Smooth muscle cell (in vitro differentiated cells): ENCODE data around the gene TGFBR1. TPM values are rescaled to one million over a fixed set of nuclear protein-coding genes. Genes with fewer than 3 reads are reported as not detected.

Experiments used
- DNase-seq: peaks from one replicate; lab custom pipeline; 2025; ENCODE audit not compliant: unreplicated experiment; lab: John Stamatoyannopoulos, UW
- H2AFZ ChIP-seq: fragments of 200-600 bp; sonication (generic); 2 replicates; pipeline ENCODE4 v1.6.0; 2016; ENCODE audit warnings: antibody characterized with exemption, low read depth, mild to moderate bottlenecking
- H3F3A ChIP-seq: fragments of 200-600 bp; sonication (generic); 2 replicates; pipeline ENCODE4 v1.6.0; 2017; ENCODE audit warnings: antibody characterized with exemption, low read depth
- H3K27ac ChIP-seq: fragments of 200-600 bp; sonication (generic); 2 replicates; pipeline ENCODE4 v1.5.1; 2016; ENCODE audit warnings: low read depth, mild to moderate bottlenecking
- H3K27me3 ChIP-seq: fragments of 200-600 bp; sonication (generic); 2 replicates; pipeline ENCODE4 v1.6.1; 2016; ENCODE audit warnings: low read depth, mild to moderate bottlenecking
- H3K36me3 ChIP-seq: fragments of 200-600 bp; sonication (generic); 2 replicates; pipeline ENCODE4 v1.5.1; 2016; ENCODE audit warnings: low read depth
- H3K4me1 ChIP-seq: fragments of 200-600 bp; sonication (generic); 2 replicates; pipeline ENCODE4 v1.5.1; 2016; ENCODE audit warnings: low read depth
- H3K4me2 ChIP-seq: fragments of 200-600 bp; sonication (generic); 2 replicates; pipeline ENCODE4 v1.6.0; 2016; ENCODE audit warnings: mild to moderate bottlenecking
- H3K4me3 ChIP-seq: fragments of 200-600 bp; sonication (generic); 2 replicates; pipeline ENCODE4 v1.5.1; 2016; ENCODE audit warnings: mild to moderate bottlenecking
- H3K79me2 ChIP-seq: fragments of 200-600 bp; sonication (generic); 2 replicates; pipeline ENCODE4 v1.6.0; 2016; ENCODE audit warnings: low read depth, mild to moderate bottlenecking
- H3K9ac ChIP-seq: fragments of 200-600 bp; sonication (generic); 2 replicates; pipeline ENCODE4 v1.6.0; 2016; ENCODE audit warnings: low read depth
- H3K9me3 ChIP-seq: fragments of 200-600 bp; sonication (generic); replicated peaks from 2 replicates; pipeline ENCODE4 v1.5.1; 2016; ENCODE audit warnings: low read depth
- H4K20me1 ChIP-seq: fragments of 200-600 bp; sonication (generic); 2 replicates; pipeline ENCODE4 v1.6.0; 2016; ENCODE audit warnings: low read depth
- WGBS: methylation state at CpG from one replicate; pipeline ENCODE4 v1.1.7; 2016; ENCODE audit warnings: low lambda C conversion rate; 5-methylcytosine and 5-hydroxymethylcytosine counted together
- polyA plus RNA-seq: library from polyadenylated mRNA; unstranded; fragments of >200 nt; fragmentation: Nextera tagmentation; extraction: Ambion mirVana; gene quantifications from 2 replicates; pipeline ENCODE4 v1.2.1, GENCODE V29; 2016
- total RNA-seq: library from RNA; depleted of rRNA; stranded (reverse); fragments of >200 nt; gene quantifications from 2 replicates; pipeline ENCODE4 v1.2.3, GENCODE V29; 2014
- TF ChIP-seq, protein P1 (sequence below): fragments of 200-600 bp; sonication (generic); IDR thresholded peaks from 2 replicates; pipeline ENCODE4 v1.5.1; 2017; ENCODE audit warnings: borderline replicate concordance, mild to moderate bottlenecking, antibody characterized with exemption; ENCODE audit not compliant: insufficient read depth, poor library complexity, severe bottlenecking

The TGFBR1 gene
- total and polyA plus RNA-seq, 2 experiments from 2014 or later: 87.8 to 240 TPM

DNA sequence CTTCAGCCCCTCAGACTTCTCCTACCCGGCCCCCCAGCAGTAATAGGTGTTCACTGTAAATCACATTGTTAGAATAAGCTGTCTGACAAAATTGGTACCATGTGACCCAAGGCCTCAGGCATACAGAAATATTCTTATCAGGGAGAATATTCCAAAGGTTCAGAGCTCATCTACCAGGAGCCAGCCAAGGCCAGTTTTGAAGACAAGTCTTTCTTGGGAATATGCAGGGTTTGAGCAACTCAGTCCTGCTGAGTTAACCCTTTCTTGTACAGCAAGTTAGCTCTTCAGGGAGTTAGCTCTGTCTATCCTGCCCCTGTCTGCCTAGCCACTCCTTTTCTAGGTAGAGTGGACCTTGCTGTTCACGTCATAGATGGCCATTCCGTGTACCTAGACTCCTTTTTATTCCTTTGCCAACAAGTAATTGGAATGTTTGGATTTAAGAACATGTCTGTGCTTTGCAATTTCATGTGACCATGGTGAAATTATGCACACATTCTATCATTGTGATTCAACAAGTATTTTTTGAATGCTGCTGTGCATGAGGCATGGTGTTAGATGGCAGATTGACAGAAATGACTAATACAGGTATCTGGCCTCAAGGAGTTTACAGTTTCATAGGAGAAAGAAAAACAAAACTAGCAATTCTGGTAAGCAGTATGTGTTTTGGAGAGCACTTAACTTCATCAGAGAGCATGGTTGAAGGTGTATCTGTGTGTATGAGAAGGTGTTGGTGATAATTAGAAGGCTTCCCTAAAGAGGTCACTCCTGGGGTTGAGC is 22.6 kb downstream of the TGFBR1 start:
- TF ChIP-seq, protein P1, sequence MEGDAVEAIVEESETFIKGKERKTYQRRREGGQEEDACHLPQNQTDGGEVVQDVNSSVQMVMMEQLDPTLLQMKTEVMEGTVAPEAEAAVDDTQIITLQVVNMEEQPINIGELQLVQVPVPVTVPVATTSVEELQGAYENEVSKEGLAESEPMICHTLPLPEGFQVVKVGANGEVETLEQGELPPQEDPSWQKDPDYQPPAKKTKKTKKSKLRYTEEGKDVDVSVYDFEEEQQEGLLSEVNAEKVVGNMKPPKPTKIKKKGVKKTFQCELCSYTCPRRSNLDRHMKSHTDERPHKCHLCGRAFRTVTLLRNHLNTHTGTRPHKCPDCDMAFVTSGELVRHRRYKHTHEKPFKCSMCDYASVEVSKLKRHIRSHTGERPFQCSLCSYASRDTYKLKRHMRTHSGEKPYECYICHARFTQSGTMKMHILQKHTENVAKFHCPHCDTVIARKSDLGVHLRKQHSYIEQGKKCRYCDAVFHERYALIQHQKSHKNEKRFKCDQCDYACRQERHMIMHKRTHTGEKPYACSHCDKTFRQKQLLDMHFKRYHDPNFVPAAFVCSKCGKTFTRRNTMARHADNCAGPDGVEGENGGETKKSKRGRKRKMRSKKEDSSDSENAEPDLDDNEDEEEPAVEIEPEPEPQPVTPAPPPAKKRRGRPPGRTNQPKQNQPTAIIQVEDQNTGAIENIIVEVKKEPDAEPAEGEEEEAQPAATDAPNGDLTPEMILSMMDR: no peak
- no peaks in the 10 kb centered on the region for H3K27me3 ChIP-seq
- H3K9ac ChIP-seq: no peak overlapping the region
- WGBS: 98% methylated on average over 3 of the region's 3 CpGs
- peaks cover 100% of the 10 kb centered on the region for H3K79me2 ChIP-seq
- H3F3A ChIP-seq: peaks cover 17% of the 10 kb centered on the region
- no peaks in the 10 kb centered on the region for H3K36me3 ChIP-seq
- H2AFZ ChIP-seq: no peak overlapping the region
- no peaks in the 10 kb centered on the region for H3K9me3 ChIP-seq
- DNase-seq: no peak
- H3K4me2 ChIP-seq: no peak overlapping the region
- H3K27ac ChIP-seq: peak overlapping the region; percentile 58
- H4K20me1 ChIP-seq: peaks cover 100% of the 10 kb centered on the region
- H3K4me3 ChIP-seq: no peak overlapping the region
- H3K4me1 ChIP-seq: peaks cover 8% of the 10 kb centered on the region

DNA sequence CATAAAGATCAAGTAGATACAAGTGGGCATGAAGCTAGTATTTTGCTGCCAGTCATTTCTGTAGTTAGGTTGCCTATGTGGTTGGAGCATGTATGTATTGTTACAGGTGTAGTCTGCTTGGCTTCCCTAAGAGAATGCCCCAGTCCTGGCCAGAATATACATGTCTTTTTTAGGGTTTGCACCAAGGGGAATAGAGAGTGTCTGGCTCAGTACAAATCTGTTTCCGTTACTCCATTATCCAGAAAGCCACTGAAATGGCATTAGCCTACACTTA is 23.2 kb downstream of the TGFBR1 start:
- no peak overlapping the region for H3K4me2 ChIP-seq

DNA sequence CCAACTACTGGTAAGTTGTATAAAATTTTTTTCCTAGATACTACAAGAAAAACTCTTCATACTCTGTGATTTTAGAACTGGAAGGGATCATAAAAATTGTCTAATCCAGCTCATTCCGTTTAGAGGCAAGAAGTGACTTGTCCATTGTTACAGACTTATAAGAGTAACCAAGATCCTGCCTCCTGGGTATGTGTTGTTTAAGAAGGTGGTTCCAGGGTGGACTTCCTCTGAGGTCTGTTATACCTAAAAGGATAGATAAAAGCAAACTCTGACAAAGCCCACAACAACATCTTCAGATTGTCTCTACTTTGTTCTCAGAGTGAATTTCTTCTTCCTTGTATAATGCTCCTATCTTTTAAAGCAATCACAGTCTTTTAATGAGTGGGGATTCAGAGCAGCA is 24.2 kb downstream of the TGFBR1 start:
- H3K9ac ChIP-seq: no peak overlapping the region
- H3K27me3 ChIP-seq: no peaks in the 10 kb centered on the region
- WGBS: 43% methylated on average over 1 of the region's 1 CpG
- peaks cover 100% of the 10 kb centered on the region for H4K20me1 ChIP-seq
- peak overlapping the region; percentile 58 for H3K27ac ChIP-seq
- H3K4me2 ChIP-seq: peak overlapping the region; percentile 21
- DNase-seq: no peak
- no peaks in the 10 kb centered on the region for H3K4me1 ChIP-seq
- H3K4me3 ChIP-seq: no peak overlapping the region
- H3K9me3 ChIP-seq: no peaks in the 10 kb centered on the region
- peaks cover 2% of the 10 kb centered on the region for H3K36me3 ChIP-seq
- no peak overlapping the region for H2AFZ ChIP-seq
- peaks cover 12% of the 10 kb centered on the region for H3F3A ChIP-seq
- peaks cover 100% of the 10 kb centered on the region for H3K79me2 ChIP-seq
- TF ChIP-seq, protein P1: no peak

More for the DNA sequence above, 23.2 kb downstream of the TGFBR1 start:
- no peak for DNase-seq
- H3F3A ChIP-seq: peaks cover 12% of the 10 kb centered on the region
- H4K20me1 ChIP-seq: peaks cover 100% of the 10 kb centered on the region
- H3K4me1 ChIP-seq: peaks cover 6% of the 10 kb centered on the region
- no peak overlapping the region for H3K9ac ChIP-seq
- peak overlapping the region; percentile 58 for H3K27ac ChIP-seq
- no peaks in the 10 kb centered on the region for H3K9me3 ChIP-seq
- no peaks in the 10 kb centered on the region for H3K27me3 ChIP-seq
- H2AFZ ChIP-seq: no peak overlapping the region
- no peak overlapping the region for H3K4me3 ChIP-seq
- peaks cover 100% of the 10 kb centered on the region for H3K79me2 ChIP-seq
- no peaks in the 10 kb centered on the region for H3K36me3 ChIP-seq
- 58% methylated on average over 1 of the region's 1 CpG for WGBS
- TF ChIP-seq, protein P1: no peak

DNA sequence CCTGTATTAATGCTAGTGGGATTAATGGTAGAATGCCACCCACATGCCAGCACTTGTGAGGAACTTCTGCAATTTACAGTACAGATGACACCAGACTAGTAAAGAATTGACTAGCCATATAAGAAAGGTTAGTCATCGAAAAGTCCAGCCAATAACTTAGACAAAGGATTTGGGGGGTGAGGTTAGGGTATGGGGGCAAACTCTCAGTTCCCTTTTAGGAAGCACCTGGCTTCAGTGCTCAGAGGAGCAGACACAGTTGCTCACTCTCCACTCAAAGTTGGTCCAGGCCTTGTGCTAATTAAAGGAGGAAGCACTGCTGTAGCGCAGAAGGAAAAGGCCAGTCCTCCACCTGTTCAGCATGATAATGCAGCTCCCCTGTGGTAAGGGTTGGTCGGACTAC is 25.2 kb downstream of the TGFBR1 start:
- 96% methylated on average over 3 of the region's 3 CpGs for WGBS
- H3K27me3 ChIP-seq: no peaks in the 10 kb centered on the region
- no peak overlapping the region for H3K4me2 ChIP-seq
- H3K9me3 ChIP-seq: no peaks in the 10 kb centered on the region
- peaks cover 99% of the 10 kb centered on the region for H4K20me1 ChIP-seq
- H3F3A ChIP-seq: peaks cover 12% of the 10 kb centered on the region
- H3K9ac ChIP-seq: no peak overlapping the region
- no peaks in the 10 kb centered on the region for H3K4me1 ChIP-seq
- H3K79me2 ChIP-seq: peaks cover 95% of the 10 kb centered on the region
- H3K27ac ChIP-seq: peak overlapping the region; percentile 58
- DNase-seq: no peak
- H3K4me3 ChIP-seq: no peak overlapping the region
- peaks cover 3% of the 10 kb centered on the region for H3K36me3 ChIP-seq
- no peak overlapping the region for H2AFZ ChIP-seq
- TF ChIP-seq, protein P1: no peak
